H1 (cell line): ENCODE data around the gene SNX27. TPM values are rescaled to one million over a fixed set of nuclear protein-coding genes. Genes with fewer than 3 reads are reported as not detected.

Source experiments
- BRCA1 ChIP-seq: IDR thresholded peaks from 2 replicates; pipeline ENCODE4 v1.6.1; 2012; ENCODE audit warnings: low read depth, low read length, improper control_type of control experiment
- GABPA ChIP-seq: IDR thresholded peaks from 2 replicates; pipeline ENCODE4 v1.6.1; 2011; ENCODE audit warnings: mild to moderate bottlenecking, low read length, moderate library complexity, borderline replicate concordance; ENCODE audit not compliant: insufficient read depth
- KDM4A ChIP-seq: IDR thresholded peaks from one replicate; pipeline ENCODE4 v1.7.1; 2012; ENCODE audit warnings: low read depth, mild to moderate bottlenecking, moderate library complexity, low read length, inconsistent platforms; ENCODE audit not compliant: severe bottlenecking
- POLR2A ChIP-seq, 2 experiments: IDR thresholded peaks; 1 replicate in 1 of 2; 2 replicates in 1 of 2; pipeline ENCODE4 v1.6.1; 2011; ENCODE audit warnings: low read depth in 2 of 2, low read length in 2 of 2, mild to moderate bottlenecking in 2 of 2; ENCODE audit errors: control extremely low read depth in 1 of 2
- POLR2AphosphoS5 ChIP-seq: IDR thresholded peaks from 2 replicates; pipeline ENCODE4 v1.6.1; 2011; ENCODE audit warnings: low read depth, low read length
- RBBP5 ChIP-seq: IDR thresholded peaks from 2 replicates; pipeline ENCODE4 v1.7.1; 2012; ENCODE audit warnings: low read depth, mild to moderate bottlenecking, inconsistent platforms, low read length, moderate library complexity, borderline replicate concordance
- polyA plus RNA-seq, 7 experiments: library from polyadenylated mRNA; depleted of rRNA in 3 of 7; stranded (reverse) in 5 of 7; unstranded in 2 of 7; fragments of >200 nt in 5 of 7; fragments of 200-250 nt in 2 of 7; gene quantifications; 1 replicate in 5 of 7; 2 replicates in 1 of 7; 4 replicates in 1 of 7; pipeline versions ENCODE4 v1.2.1 to v1.2.3, GENCODE V29; 2011 to 2013; ENCODE audit warnings: missing spikeins in 2 of 7, mixed read lengths in 2 of 7
- total RNA-seq: library from RNA; stranded (reverse); fragmentation: NEBNext Ultra II Directional; extraction: Animal tissue kit (Norgen Biotek cat#: 25700); gene quantifications from 2 replicates; pipeline ENCODE4 v1.2.1, GENCODE V29; 2021

The SNX27 gene
- total and polyA plus RNA-seq, 2 of the 8 experiments (the other 6 are each of a cell fraction or from before 2014, with no cell fraction given): 23.4 to 65.4 TPM

GRCh38 chr1:151612501-151613281 is 841 bp downstream of the SNX27 start (continued):
- TF ChIP-seq GABPA: no peak
- no peak for TF ChIP-seq BRCA1
- TF ChIP-seq POLR2A (IDR thresholded peaks at IDR 0.05; ENCODE audit: control extremely low read depth in 1 of 2, low read depth in 2 of 2, low read length in 2 of 2): no peak; a peak in 1 of 3 replicates
- TF ChIP-seq KDM4A: peak; percentile 20
- peak; percentile 25 for TF ChIP-seq RBBP5
- no peak for TF ChIP-seq POLR2AphosphoS5
